Kidney glomerular epithelial cell (primary cell): ENCODE data around the gene ACAD11.

ENCODE experiments used
- DNase-seq: peaks from one replicate; lab custom pipeline; 2025; lab: John Stamatoyannopoulos, UW

ACAD11 gene

DNA sequence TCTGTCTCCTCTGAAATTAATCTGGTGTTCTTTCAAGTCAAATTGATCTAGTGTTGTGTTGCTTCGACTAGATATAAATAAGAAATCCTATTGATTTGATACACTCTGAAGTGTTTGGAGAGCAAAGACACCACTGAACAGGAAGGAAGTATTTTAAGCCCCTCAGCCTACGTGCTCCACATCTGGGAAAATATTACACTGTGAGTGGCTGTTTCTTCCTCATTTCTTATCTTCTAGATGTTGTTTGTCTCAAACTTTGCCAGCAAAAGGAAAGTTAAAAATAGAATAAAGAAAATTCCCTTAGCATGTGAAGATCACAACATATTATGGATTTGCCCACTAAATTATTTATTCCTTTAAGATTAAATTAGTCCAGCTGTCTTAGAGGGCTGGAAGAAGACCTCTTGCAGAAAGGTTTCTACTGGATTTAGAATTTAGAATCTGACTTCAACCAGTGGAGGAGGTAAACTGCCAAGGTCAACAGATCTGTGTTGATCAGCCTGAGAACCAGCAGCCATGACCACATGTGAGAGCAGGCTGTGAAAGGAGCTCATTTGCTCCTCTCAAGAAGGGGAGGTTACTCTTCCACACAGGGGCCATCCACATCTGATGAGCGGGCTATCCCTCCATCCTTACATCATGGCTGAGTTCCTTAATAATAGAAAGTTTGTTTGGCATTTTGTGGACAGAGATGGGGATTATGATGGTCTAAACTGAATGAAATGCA, 108.9 kb downstream of the ACAD11 start:
- DNase-seq, result no peak

DNA sequence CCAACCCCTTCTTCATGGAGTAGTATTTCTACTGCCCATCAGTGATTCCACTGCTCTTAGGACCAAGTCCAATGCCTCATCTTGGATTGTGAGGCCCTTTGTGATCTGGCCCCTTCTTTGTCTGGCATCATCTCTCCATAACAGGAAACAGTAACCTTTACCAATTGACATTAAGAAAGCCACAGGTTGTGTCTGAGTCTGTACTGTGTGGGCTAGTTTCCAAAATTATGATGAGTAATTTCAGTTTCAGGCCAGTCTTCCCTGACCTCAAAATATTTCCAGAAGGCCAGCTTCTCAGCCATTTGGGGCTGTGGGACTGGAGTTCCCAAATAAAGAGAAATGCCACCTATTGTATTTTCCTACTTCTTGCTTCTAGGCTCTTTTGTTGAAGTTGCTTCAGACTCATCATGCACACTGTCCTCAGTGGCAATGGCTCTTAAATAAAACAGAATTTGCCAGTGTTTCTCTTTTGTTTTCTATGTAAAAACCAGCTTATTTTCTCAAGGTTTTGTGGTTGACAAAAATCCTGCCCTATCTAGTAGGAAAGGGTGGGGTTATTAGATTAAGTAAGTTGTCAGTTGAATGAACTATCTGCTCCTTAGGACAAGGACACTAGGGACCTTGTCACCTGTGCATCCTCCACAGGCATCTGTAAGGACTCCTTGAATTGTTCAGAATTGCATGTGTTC, 109.6 kb downstream of the ACAD11 start:
- DNase-seq, result no peak

DNA sequence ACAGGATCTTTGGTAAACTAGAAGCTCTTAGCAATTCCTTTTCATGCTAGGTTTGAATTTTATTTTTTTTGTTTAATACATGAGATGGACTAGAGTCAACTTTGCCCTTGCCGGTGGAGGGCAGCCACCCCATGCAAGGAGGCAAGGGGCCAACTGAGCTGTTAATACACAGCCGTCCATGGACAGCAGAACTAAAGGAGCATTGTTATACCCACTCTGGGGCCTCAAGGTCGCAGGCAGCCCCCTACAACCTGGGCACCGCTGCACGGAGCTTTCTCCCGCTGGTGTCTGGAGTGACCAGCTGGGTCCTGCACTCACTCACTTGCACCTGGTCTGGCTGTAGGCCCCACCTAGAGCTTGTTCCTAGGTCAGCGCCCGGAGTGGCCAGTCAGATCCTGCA, 110.4 kb downstream of the ACAD11 start:
- no peak for DNase-seq

DNA sequence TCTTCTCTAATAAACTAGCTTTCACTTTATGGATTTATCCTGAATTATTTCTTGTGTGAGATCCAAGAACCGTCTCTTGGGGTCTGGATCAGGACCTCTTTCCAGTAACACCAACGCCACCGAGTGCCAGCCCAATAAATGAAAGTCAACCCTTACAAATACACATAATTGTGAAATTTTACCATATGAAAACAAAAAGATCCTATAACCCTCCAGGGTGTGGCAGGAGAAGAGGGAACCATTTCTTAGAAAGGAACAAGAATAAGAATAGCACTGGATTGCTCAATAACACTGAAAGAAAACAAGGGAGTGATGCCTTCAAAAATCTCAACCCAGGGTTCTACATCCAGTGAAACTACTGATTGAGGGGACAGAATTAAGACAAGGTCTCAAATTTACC, 114.1 kb downstream of the ACAD11 start:
- no peak for DNase-seq

DNA sequence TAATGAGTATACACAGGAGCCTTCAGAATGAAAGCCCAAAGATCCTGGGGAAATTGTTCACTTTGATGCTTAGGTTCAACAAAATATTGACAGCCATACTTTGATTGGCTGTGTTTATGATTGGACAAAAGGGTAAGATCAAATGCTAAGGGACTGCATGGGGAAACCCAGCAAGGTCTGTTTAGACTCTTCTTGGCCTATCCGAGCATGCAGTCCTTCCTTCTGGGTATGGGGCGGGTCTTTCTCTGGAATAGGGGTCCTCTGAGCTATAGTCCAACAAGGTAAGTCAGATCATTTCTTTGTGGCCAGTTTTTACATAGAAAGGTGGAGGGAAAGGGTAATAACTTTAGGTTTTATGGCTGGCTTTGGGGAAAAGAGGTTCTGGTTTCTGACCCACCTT, 115.5 kb downstream of the ACAD11 start:
- DNase-seq, result no peak

DNA sequence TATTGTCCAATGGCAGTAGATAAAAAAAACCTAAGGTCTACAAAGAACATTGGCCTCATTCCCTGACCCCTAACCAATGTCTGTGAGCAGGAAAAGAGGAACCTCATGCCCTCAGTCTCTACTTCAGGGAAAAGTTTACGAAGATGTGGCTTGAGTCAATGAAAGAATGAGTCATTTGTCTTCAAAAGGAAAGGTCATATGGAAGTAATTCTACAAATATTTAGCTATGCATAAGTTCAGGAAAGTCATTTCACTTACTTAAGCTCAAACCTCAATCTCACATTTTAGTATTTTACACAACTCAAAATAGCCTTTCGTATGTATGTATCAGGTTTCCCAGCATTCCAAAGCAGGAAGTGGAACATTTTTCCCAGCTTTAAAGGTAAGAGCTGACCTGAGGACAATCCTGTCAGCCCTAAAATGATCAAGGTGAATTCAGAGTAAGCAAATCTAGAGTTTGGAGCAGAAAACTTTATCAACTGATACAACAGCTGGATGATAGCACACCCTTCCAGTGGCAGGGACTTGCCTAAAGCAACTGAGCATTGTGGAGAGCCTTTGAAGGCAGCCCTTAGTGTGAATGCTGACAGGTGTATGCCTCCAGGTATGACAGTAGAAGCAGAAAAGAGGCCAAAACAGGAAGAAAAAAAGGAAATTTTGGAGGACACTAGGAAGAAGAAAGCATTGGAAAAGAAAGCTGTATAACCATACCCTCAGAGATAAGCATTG, 116.4 kb downstream of the ACAD11 start:
- DNase-seq, result peak; percentile 32

DNA sequence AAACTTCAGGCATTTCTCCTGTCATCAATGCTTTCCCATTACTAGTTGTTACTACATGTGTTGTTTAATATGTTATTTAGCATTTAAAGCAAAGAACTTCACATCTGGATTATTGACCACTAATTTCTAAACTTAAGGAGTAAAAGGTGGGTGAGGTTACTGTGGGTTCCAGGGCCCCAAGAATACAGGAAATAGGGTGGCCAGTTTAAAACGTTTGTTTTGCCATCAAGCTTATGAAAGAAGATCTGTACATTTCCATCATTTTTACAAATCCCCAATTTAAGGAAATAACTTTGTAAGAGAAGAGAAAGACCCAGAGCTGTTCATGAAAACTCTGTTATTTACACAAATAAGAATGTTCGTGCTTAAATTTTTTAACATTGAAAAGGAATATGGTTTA, 117.0 kb downstream of the ACAD11 start:
- no peak for DNase-seq

DNA sequence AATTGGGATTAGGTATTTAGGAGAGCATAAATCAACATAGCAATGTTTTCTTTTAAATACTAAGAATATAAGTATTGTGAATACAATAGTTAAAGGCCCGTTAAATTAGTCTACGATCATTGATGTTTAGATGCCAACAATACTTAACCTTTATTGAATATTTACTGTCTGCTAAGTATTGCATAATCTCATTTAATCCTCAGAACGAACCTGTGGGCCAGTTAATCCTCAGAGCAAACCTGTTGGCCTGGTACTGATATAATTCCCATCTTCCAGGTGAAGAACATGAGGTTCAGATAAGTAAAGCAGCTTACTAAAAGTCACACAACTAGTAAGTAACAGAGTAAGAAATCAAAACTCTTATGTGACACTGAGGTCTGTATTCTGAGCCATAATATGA, 119.9 kb downstream of the ACAD11 start:
- no peak for DNase-seq

DNA sequence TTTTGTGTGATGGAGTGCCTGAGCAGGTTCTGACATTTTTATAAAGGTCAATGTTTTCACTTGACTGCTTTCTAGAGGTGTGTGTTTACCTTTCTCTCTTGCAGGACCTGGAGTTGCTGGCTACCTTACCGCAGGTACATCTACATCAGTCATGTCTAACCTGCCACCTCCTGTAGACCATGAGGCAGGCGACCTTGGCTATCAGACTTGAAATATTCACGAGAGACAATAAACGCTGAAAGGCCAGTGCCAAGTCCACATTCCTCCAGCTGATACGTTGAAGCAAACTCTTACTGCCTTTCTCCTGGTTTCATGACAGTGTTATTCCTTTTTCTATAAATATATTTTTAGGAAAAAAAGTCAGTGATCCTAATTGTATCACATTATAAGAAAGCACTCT, 121.5 kb downstream of the ACAD11 start:
- DNase-seq, result no peak

DNA sequence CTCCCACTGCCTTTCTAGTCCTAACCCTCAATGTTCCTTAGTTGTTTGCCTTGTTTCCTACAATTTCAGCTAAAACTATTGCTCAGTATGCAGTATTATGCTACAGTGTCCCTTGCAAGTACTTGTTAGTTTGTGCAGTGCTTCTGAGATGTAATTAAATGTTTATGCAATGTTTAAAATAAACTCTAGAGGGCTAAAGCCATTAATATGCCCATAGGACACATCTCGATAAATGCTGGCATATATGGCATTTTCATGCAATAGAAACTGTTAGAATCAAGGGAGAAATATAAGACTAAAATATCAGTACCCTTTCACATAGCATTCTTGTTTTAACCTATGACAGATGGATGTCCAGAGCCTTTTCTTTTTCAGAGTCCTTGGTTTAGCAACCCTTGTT, 122.3 kb downstream of the ACAD11 start:
- DNase-seq, result no peak

DNA sequence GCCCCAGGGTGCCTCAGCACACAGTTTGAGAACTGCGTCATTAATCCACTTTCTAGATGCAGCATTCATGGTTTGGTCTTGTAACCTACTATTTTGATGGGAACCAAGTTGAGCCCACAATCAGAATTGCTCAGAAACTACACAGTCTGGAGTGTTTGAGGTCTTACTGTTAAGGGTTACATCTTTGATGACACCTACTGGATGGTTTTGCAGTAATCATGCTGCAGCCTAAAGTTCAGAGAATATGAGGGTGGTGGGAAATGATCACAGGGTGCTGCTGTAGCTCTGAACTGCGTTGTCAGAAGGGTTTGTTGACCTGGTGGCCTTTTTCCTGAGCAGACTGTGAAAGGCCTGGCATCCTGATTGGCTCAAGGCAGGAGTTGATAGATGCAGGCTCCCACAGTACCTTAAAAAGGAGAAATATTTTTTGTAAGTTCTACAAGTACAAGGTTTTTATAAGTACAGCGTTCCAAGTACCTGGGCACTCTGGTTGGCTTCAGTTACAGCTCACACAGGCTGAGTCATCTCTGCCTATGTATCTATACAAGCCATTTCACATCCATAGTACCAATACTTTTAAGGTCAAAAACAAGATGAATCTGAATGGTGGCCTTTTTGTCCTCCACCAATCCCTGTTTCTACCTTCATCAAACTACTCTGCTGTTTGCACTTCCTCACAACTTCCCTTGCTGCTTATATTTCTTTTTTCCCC, 123.0 kb downstream of the ACAD11 start:
- no peak for DNase-seq

DNA sequence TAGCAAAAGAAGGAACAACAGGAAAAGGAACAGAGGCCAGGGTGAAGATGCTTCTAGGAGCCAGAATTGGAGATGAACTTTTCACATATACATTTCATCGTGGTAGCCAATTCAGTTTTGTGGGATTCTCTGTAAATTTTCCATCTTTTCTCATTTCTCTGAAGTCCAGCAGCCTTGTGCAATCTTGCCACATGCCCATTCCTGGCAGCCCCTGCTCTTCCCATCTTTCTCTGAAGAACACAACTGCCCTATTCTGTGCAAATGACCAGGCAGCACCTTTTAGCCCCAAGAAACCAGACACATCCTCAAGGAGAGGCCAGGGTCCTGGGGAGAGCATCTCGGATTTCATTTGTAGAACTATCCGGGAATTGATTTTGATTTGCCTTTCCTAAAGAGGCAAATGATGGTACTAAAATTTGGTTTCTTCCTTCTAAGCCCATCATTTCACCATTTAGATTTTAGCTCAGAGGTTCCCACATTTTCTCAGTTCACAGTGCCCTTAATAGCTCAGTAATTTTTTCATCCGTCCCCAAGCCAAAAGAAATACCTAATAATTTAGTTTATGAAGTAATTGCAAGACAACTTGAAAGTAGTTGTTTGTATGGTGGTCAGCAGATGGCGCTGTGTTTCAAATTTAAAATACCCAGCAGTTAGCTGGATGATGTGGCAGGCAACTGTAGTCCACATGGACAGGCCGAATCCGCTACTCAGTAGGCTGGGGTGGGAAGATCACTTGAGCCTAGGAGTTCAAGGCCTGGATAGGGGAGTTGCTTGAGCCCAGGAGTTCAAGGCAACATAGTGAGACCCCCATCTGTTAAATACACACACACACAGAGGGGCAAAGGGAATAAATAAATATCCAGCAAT, 123.8 kb downstream of the ACAD11 start:
- peak; percentile 58 for DNase-seq

DNA sequence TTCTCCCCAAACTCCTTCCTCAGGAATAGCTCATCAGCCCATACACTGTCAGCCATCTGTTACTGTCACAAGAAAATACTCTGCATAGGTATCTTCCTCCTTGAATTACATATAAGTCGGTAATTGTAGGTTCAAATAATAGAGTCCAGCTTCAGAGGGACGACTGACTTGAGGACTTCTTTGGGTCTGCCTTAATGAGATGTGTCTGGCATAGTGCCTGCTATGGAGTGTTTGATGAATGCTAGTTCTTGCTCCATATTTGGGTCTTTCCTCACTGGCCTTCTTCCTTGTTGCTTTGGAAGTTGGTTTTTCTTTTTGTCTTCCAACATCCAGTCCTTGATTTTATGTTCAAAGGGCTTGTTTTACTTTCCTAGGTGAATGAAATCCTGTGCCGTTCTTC, 129.0 kb downstream of the ACAD11 start:
- DNase-seq, result no peak

DNA sequence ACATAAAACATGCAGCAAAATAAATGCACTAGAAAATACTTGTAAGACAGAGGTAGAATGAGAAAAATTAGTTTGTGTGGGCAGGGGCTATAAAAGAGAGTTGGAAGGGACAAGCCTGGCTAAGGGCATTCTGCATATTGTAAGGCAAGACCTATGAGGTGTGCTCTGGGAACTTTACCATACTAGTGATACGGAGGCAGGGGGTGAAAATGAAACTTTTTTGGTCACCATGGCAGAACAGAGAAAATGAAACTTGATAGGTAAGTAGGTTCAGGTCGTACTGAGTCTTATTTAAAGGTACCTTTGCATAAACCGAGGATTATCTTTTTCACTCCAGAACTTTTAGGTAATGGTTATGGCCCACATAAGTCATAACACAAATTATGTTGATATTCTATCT, 137.3 kb downstream of the ACAD11 start:
- DNase-seq, result no peak

DNA sequence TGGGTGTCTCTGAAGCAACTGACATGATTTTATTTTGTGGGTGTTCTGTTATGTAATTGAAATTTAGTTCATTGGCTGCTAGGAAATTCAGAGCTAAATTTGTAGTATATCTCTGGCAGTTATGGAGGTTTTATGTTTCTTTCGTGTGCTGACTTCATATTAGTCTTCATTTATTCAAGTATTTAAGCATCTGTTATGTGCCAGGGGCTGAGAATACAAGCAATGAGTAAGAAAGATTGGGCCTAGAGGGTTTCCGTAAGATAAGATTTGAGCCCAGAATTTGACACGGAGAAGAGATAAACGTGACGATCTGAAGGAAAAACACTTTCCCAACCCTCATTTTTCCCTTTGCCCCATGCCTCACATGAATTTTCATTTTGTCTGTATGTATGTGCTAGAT, 137.7 kb downstream of the ACAD11 start:
- DNase-seq, result no peak

DNA sequence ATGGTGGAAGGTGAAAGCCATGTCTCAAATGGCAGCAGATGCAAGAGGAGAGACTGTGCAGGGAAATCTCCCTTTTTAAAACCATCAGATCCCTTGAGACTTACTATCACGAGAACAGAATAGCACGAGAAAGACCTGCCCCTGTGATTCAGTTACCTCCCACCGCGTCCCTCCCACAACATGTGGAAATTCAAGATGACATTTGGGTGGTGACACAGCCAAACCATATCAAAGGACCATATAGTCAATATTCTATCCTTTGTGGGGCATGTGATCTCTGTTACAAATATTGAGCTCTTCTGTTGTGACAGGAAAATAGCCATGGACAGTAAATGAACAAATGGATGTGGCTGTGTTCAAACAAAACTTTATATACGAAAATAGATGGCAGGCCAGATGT, 139.7 kb downstream of the ACAD11 start:
- no peak for DNase-seq

DNA sequence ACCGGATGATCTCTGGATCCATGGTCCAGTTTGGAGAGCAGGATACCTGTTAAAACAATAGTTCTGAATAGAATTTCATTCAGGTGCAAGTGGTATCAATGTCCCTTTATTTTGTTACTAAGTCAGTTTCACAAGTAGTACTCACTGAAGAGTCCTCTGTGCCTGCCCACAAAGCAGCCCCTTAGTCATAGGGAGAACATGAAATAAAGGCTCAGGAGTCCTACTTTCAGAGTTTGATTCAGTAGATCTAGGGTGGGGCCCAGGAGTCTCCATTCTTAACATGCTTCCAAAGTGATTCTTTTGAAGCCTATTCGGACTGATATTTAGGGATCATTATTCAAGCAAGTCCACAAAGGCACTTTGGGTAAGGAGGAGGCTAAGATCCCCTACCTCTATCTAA, 142.3 kb downstream of the ACAD11 start:
- no peak for DNase-seq

DNA sequence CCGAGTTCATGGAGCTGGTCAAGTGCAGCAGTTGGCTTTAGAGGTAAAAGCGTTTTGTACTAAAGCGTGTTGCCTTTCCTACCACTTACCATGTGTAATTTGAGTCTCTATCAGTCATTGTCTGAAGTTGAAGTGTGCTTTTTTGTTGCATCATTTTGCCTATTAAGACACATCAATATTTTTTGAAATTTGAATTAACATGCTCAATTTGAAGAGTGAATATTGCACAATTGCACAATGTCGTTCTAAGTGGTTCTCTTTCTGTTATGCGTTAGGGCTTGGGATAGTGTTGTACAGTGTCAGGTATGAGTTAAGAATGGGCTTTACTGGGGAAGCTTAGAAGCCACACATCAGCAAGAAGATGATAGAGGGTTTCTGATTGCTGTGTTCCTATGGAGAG, 146.6 kb downstream of the ACAD11 start:
- no peak for DNase-seq

DNA sequence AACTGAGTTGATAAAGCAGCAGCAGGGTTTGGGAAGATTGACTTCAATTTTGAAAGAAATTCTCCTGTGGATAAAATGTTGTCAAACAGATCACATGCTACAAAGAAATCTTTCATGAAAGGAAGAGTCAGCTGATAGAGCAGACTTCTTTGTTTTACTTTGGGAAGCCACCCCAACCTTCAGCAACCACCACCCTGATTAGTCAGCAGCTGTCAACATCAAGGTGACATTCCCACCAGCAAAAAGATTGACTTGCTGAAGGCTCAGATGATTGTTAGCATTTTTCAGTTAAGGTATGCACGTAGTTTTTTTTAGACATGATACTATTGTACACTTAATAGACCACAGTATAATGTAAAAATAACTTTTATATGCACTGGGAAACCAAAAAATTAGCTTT, 150.1 kb downstream of the ACAD11 start:
- no peak for DNase-seq

DNA sequence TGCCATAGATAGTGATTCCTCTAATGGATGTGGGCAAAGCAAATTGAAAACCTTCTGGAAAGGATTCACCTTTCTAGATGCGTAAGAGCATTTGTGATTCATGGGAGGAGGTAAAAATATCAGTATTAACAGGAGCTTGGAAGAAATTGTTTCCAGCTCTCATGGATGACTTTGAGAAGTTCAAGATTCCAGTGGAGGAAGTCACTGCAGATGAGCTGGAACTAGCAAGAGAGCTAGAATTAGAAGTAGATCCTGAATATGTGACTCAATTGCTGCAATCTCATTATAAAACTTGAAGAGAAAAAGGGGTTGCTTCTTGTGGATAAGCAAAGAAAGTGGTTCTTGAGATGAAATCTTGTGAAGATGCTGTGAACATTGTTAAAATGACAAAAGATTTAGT, 150.5 kb downstream of the ACAD11 start:
- DNase-seq, result no peak
